Kidney (tissue), 14 donors: ENCODE data around the gene DOCK10. TPM values are rescaled to one million over a fixed set of nuclear protein-coding genes. Genes with fewer than 3 reads are reported as not detected.

Experiments used
- DNase-seq, 5 donors: peaks; one replicate each; pipeline ENCODE4 v3.0.0-alpha.2; 2013 to 2020
- FAIRE-seq: peaks from 2 replicates; lab custom pipeline; 2012; peaks lifted over from hg19 to GRCh38; lab: Jason Lieb, UNC
- H3K27ac ChIP-seq, 2 donors: one replicate each; pipeline ENCODE4 v1.7.0; 2013; ENCODE audit warnings: low read depth in 2 of 2, low read length in 2 of 2, inconsistent platforms in 1 of 2
- H3K27me3 ChIP-seq: one replicate; pipeline ENCODE4 v1.7.1; 2013; ENCODE audit warnings: low read length, inconsistent platforms; ENCODE audit not compliant: control insufficient read depth, insufficient read depth
- H3K36me3 ChIP-seq, 3 donors: one replicate each; pipeline versions ENCODE4 v1.7.0 to v1.7.1; 2013; ENCODE audit warnings: low read length in 3 of 3, control low read depth in 1 of 3, inconsistent platforms in 1 of 3; ENCODE audit not compliant: insufficient read depth in 3 of 3, control insufficient read depth in 2 of 3
- H3K4me1 ChIP-seq, 3 donors: one replicate each; pipeline versions ENCODE4 v1.7.0 to v1.7.1; 2013; ENCODE audit warnings: low read length in 3 of 3, inconsistent platforms in 1 of 3, low read depth in 1 of 3; ENCODE audit not compliant: control insufficient read depth in 2 of 3, insufficient read depth in 2 of 3
- H3K4me3 ChIP-seq, 3 donors: one replicate each; pipeline versions ENCODE4 v1.7.0 to v1.8.1; 2013; ENCODE audit warnings: low read length in 3 of 3, control low read depth in 1 of 3, inconsistent platforms in 1 of 3
- H3K9ac ChIP-seq, 3 donors: one replicate each; pipeline versions ENCODE4 v1.7.0 to v1.7.1; 2013; ENCODE audit warnings: low read length in 3 of 3, control low read depth in 1 of 3, inconsistent platforms in 1 of 3
- H3K9me3 ChIP-seq, 3 donors: one replicate each; pipeline versions ENCODE4 v1.7.0 to v1.7.1; 2013; ENCODE audit warnings: low read length in 3 of 3, control low read depth in 1 of 3, inconsistent platforms in 1 of 3; ENCODE audit not compliant: control insufficient read depth in 2 of 3, insufficient read depth in 1 of 3
- intact Hi-C: fragments of 100-400 bp; cut with DNase I; formaldehyde crosslinking; loops from one replicate; pipeline ENCODE4 v1.11.1; 2022
- polyA plus RNA-seq: library from polyadenylated mRNA; stranded (reverse); fragments of 350-450 nt; fragmentation: Illumina TruSeq; extraction: RNeasy Lipid Tissue Mini Kit (QIAGEN cat#74804); gene quantifications from one replicate; pipeline ENCODE4 v1.2.3, GENCODE V29; 2014; ENCODE audit warnings: low read depth, low replicate concordance; ENCODE audit not compliant: insufficient read depth
- total RNA-seq: library from RNA; stranded (reverse); fragmentation: NEBNext Ultra II Directional; extraction: Animal tissue kit (Norgen Biotek cat#: 25700); gene quantifications from one replicate; pipeline ENCODE4 v1.2.1, GENCODE V29; 2021
- TF ChIP-seq, protein P1 (sequence below): IDR thresholded peaks from 3 replicates; pipeline ENCODE4 v1.5.1; 2012; ENCODE audit warnings: mild to moderate bottlenecking, moderate library complexity, borderline replicate concordance; ENCODE audit not compliant: insufficient read depth; ENCODE audit errors: extremely low read depth
- donor health status: control.
- donor health status: control.
- donor health status: control.
- donor health status: control.
- donor health status: control.
- donor health status: DM: yes; HTN: yes; CAD: no.
- donor health status: Normal renal cell carcinoma (clear cell type).

Gene DOCK10
- total and polyA plus RNA-seq, 2 donors from 2014 or later = 2.1 to 33.8 TPM

DNA sequence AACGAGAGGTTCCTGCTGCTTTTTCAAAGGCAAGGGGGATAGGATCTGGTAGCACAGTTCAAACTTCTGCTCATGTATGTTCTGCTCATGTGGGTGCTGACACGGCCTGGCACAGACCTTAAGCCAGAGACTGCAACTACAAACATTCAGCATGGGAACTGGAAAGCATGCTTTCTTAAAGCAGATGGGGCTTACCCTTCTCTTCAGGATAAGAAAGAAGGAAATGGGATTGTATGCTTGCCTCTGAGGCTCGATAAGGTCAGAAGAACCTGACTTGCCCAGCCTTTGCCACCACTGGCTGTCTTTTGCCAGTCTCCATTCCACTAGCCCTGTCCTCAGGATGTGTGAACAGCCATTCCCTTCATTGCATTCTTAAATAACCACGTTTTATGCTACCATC is 10.7 kb downstream of the DOCK10 start:
- no peak overlapping the region for H3K9ac ChIP-seq
- H3K27me3 ChIP-seq = no peaks in the 10 kb centered on the region
- FAIRE-seq = no peak
- H3K4me1 ChIP-seq = no peaks in the 10 kb centered on the region
- DNase-seq = no peak
- H3K4me3 ChIP-seq = no peak overlapping the region
- no peaks in the 10 kb centered on the region for H3K9me3 ChIP-seq
- H3K36me3 ChIP-seq = no peaks in the 10 kb centered on the region
- no peak overlapping the region for H3K27ac ChIP-seq
- intact Hi-C loops = no loop called here
- TF ChIP-seq, protein P1, sequence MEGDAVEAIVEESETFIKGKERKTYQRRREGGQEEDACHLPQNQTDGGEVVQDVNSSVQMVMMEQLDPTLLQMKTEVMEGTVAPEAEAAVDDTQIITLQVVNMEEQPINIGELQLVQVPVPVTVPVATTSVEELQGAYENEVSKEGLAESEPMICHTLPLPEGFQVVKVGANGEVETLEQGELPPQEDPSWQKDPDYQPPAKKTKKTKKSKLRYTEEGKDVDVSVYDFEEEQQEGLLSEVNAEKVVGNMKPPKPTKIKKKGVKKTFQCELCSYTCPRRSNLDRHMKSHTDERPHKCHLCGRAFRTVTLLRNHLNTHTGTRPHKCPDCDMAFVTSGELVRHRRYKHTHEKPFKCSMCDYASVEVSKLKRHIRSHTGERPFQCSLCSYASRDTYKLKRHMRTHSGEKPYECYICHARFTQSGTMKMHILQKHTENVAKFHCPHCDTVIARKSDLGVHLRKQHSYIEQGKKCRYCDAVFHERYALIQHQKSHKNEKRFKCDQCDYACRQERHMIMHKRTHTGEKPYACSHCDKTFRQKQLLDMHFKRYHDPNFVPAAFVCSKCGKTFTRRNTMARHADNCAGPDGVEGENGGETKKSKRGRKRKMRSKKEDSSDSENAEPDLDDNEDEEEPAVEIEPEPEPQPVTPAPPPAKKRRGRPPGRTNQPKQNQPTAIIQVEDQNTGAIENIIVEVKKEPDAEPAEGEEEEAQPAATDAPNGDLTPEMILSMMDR = no peak

DNA sequence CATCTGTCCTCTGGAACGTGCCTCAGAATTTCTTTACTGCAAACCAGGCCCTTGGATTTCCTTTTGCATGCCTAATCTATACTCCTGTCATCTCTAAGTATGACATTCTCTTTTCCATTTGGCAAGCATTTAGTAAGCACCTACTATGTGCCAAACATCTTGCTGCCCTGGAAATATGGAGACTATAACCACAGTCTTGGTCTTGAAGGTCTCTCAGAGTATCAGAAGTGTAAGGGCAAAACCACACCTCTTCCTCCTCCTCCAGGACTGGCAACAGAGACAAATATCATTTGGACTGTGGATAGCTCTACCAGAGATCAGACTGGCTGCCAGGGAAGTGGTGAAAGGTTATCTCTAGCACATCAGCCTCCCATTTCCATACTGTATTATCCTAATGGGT is 11.4 kb downstream of the DOCK10 start:
- DNase-seq (no peak), FAIRE-seq (no peak)
- no peak overlapping the region for H3K4me3 ChIP-seq
- H3K9me3 ChIP-seq = no peaks in the 10 kb centered on the region
- H3K4me1 ChIP-seq = no peaks in the 10 kb centered on the region
- intact Hi-C loops = no loop called here
- TF ChIP-seq, protein P1 = no peak
- H3K9ac ChIP-seq = no peak overlapping the region
- no peaks in the 10 kb centered on the region for H3K27me3 ChIP-seq
- no peak overlapping the region for H3K27ac ChIP-seq
- H3K36me3 ChIP-seq = no peaks in the 10 kb centered on the region

DNA sequence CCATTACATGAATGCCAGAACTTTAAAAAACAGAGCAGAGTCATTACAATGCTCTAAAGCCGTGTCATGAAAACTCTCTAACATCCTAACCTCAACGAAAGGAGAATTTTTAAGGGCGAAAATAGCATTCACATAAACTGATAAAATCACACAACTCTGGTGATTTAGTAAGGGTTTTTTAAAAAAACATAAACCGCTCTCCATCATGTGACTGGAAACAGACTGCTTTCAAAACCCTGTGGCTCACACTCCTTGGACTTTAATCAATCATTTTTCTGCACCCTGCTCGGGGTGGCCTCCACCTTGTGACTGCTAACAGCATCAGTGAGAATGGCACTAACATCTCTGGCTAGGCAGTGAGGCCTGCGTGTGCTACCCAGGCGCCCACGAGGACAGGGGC is 12.1 kb downstream of the DOCK10 start:
- DNase-seq (no peak), FAIRE-seq (no peak)
- Histone ChIP-seq H3K9ac (no peak overlapping the region), H3K36me3 (no peaks in the 10 kb centered on the region), H3K27me3 (no peaks in the 10 kb centered on the region), H3K4me3 (no peak overlapping the region), H3K4me1 (no peaks in the 10 kb centered on the region), H3K27ac (no peak overlapping the region), H3K9me3 (no peaks in the 10 kb centered on the region)
- TF ChIP-seq, protein P1 = no peak
- intact Hi-C loops = no loop called here

DNA sequence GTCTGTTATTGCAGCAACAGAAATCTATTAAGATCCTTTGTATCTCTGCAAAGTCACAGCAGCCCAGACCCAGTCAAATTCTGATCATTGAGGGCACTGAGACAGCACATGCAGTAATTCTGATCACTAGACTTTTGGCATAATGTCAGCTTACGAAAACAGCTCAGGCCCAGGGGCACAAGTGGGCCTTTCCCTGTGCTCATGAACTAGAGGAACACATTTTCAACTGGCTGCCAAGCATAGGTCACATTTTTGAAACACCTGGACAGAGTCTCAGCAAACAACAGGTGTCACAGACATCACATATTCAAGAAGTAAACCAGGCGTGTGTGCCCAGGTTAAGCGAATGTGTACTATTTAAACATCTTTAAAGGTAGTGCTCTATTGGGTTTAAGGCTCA is 13.7 kb downstream of the DOCK10 start:
- DNase-seq = no peak
- no peak overlapping the region for H3K27ac ChIP-seq
- no peaks in the 10 kb centered on the region for H3K36me3 ChIP-seq
- no peaks in the 10 kb centered on the region for H3K9me3 ChIP-seq
- TF ChIP-seq, protein P1 = no peak
- intact Hi-C loops = no loop called here
- no peaks in the 10 kb centered on the region for H3K4me1 ChIP-seq
- FAIRE-seq = no peak
- H3K4me3 ChIP-seq = no peak overlapping the region
- no peak overlapping the region for H3K9ac ChIP-seq
- H3K27me3 ChIP-seq = no peaks in the 10 kb centered on the region
